OCI-LY1 (cell line): ENCODE data around the gene C3orf18.

Experiments used
- EZH2 ChIP-seq: fragments of 200-600 bp; sonication (generic), shearing (Covaris generic); IDR thresholded peaks from 2 replicates; pipeline ENCODE4 v1.8.0; 2017; ENCODE audit warnings: borderline replicate concordance, mixed run types, mild to moderate bottlenecking, antibody characterized with exemption, low read length, moderate library complexity, mixed read lengths
- TF ChIP-seq, protein P1 (sequence below): fragments of 200-600 bp; sonication (generic), shearing (Covaris generic); IDR thresholded peaks from 2 replicates; pipeline ENCODE4 v1.5.1; 2017; ENCODE audit warnings: mild to moderate bottlenecking, antibody characterized with exemption, low read length, moderate library complexity, mixed read lengths

DNA sequence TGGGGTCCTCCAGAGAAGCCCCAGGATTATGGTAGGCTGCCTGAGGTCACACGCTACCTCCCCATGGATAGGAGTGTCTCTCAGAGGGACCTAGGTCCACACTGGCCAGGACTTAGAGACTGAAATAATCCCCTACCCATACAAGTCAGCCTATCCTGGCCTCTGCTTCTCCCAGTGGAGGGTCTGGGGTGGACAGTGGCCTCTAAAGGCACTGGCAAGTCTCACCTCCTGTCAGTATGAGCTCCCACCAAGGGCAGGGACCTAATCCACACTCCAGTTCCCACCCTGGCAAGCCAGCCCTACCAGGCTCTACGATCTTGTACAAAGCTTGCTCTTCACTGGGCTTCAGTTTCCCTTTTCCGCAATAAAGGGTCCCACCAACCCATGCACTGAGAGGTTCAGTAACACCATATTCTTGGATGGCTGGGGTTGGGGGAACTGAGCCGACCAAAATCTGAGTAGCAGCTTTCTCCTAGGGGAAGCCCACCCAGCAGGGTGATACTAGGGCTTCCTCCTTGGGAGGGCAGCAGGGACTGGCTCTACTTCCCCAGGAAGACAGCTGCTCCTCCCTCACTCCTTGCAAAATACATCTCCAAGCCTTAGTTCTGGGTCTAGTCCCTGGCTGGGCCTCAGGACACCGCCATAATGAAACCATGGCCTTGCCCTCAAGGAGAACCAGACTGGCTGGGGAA is 41.7 kb upstream of the C3orf18 start:
- TF ChIP-seq, protein P1, sequence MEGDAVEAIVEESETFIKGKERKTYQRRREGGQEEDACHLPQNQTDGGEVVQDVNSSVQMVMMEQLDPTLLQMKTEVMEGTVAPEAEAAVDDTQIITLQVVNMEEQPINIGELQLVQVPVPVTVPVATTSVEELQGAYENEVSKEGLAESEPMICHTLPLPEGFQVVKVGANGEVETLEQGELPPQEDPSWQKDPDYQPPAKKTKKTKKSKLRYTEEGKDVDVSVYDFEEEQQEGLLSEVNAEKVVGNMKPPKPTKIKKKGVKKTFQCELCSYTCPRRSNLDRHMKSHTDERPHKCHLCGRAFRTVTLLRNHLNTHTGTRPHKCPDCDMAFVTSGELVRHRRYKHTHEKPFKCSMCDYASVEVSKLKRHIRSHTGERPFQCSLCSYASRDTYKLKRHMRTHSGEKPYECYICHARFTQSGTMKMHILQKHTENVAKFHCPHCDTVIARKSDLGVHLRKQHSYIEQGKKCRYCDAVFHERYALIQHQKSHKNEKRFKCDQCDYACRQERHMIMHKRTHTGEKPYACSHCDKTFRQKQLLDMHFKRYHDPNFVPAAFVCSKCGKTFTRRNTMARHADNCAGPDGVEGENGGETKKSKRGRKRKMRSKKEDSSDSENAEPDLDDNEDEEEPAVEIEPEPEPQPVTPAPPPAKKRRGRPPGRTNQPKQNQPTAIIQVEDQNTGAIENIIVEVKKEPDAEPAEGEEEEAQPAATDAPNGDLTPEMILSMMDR: no peak
- TF ChIP-seq EZH2: no peak
